ENCODE data around the gene UNKL.
A peak's percentile ranks its signal among the peaks of the same experiment; 100 is the strongest.

The UNKL gene

DNA sequence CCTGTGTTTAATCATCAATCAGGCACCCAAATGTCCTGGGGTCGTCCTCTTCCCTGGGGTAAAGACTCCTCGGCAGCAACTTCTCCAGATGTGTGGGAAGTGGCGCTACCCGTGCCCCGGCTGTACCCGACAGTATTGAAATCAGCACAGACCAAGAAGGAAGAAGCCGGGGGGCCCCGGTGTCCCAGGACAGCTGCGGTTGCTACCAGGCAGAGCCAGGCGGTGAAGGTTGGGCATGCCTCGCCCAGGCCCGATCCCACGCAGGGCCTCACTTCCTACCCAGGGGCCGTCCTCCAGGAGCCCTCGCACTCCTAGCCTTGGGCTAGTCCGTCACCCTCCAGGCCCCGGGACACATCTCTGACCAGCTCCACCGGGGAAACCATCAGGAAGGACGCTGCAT is 38.8 kb upstream of the UNKL start:
- DNase-seq (ENCODE audit: low read depth), result no peak
- no peak overlapping the region for H3K4me3 ChIP-seq (ENCODE audit: low read depth, low read length)
- TF ChIP-seq, protein P1, sequence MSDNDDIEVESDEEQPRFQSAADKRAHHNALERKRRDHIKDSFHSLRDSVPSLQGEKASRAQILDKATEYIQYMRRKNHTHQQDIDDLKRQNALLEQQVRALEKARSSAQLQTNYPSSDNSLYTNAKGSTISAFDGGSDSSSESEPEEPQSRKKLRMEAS (IDR thresholded peaks at IDR 0.05; ENCODE audit: low read depth, low read length), result no peak
- TF ChIP-seq, protein P2, sequence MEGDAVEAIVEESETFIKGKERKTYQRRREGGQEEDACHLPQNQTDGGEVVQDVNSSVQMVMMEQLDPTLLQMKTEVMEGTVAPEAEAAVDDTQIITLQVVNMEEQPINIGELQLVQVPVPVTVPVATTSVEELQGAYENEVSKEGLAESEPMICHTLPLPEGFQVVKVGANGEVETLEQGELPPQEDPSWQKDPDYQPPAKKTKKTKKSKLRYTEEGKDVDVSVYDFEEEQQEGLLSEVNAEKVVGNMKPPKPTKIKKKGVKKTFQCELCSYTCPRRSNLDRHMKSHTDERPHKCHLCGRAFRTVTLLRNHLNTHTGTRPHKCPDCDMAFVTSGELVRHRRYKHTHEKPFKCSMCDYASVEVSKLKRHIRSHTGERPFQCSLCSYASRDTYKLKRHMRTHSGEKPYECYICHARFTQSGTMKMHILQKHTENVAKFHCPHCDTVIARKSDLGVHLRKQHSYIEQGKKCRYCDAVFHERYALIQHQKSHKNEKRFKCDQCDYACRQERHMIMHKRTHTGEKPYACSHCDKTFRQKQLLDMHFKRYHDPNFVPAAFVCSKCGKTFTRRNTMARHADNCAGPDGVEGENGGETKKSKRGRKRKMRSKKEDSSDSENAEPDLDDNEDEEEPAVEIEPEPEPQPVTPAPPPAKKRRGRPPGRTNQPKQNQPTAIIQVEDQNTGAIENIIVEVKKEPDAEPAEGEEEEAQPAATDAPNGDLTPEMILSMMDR (IDR thresholded peaks at IDR 0.05; ENCODE audit: low read depth, low read length), result no peak
- TF ChIP-seq POLR2A (IDR thresholded peaks at IDR 0.05; ENCODE audit: extremely low read depth, insufficient read length) (no peak), MYC (IDR thresholded peaks at IDR 0.05; ENCODE audit: low read depth, low read length) (no peak)

DNA sequence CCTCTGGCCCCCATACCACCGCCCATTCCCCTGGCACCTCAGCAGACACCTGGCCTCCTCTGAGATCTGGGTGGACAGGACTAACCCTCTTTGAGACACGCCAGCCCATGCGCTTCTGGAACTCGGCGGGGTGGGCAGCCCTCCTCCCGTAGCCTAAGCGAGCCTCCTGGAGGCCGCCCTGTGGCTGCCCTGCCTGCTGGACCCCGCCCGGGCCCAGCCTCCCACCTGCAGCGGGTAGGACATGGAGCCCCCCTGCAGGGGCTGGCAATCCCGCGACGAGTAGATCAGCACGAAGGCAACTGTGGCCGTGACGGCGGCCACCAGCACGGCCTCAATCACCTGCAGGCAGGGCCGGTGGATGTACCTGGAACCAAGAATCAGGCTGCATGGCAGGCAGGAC is 38.0 kb upstream of the UNKL start:
- DNase-seq (ENCODE audit: low read depth), result no peak
- no peak overlapping the region for H3K4me3 ChIP-seq (ENCODE audit: low read depth, low read length)
- TF ChIP-seq, protein P2 (IDR thresholded peaks at IDR 0.05; ENCODE audit: low read depth, low read length), result no peak
- TF ChIP-seq POLR2A (IDR thresholded peaks at IDR 0.05; ENCODE audit: extremely low read depth, insufficient read length) (no peak), MYC (IDR thresholded peaks at IDR 0.05; ENCODE audit: low read depth, low read length) (no peak)
- TF ChIP-seq, protein P1 (IDR thresholded peaks at IDR 0.05; ENCODE audit: low read depth, low read length), result no peak

DNA sequence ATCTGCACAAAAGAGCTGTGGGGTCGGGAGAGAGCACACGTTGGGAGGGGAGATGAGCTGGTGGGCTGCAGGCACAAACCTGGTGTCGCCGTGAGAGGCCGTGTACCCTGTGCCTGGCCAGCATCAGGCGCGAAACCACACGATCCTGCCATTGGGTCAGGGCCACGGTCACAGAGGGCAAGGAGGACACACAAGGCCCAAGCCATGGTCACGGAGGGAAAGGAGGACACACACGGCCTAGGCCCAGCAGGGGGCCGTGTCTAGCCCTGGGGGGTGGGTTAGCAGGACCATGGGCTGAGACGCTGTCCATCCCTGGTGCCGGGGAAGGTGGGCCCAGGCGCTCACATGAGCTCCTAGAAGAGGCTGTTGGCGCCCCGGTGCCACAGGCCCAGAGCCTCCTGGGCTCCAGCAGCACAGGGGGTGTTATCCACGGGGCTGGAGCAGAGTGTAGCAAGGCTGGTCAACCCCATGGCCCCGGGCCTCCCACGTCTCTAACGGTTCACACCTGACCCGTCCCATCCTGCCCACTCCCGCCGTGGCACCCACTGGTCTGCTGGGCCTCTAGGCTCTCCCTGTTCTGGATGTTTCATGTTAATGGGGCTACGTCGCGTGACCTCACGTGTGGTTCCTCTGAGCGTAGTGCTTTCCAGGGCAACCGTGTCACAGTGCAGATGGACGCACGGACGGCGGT is 37.3 kb upstream of the UNKL start:
- no peak overlapping the region for H3K4me3 ChIP-seq (ENCODE audit: low read depth, low read length)
- DNase-seq (ENCODE audit: low read depth), result no peak
- no peak for TF ChIP-seq POLR2A (IDR thresholded peaks at IDR 0.05; ENCODE audit: extremely low read depth, insufficient read length)
- no peak for TF ChIP-seq MYC (IDR thresholded peaks at IDR 0.05; ENCODE audit: low read depth, low read length)
- TF ChIP-seq, protein P2 (IDR thresholded peaks at IDR 0.05; ENCODE audit: low read depth, low read length), result no peak

DNA sequence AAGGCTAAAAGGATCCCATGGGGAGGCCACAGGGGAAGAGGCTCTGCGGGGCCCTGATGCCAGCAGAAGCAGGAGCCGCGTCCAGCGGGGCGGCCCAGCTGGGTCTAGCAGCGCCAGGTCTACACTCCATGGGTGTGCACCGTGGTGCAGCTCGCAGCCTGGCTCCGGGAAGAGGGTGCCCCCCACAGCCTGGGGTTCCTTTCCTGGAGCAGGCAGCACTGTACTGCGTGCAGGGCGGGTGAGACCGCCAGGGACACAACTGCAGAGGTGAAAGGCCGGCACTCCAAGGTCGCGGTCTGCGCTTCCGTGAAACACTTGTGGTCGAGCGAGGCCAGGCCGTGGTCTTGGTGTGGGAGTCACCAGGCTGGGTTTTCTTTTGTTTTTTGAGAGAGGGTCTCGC is 36.3 kb upstream of the UNKL start:
- no peak for DNase-seq (ENCODE audit: low read depth)
- TF ChIP-seq, protein P2 (IDR thresholded peaks at IDR 0.05; ENCODE audit: low read depth, low read length), result no peak
- TF ChIP-seq, protein P1 (IDR thresholded peaks at IDR 0.05; ENCODE audit: low read depth, low read length), result no peak
- no peak overlapping the region for H3K4me3 ChIP-seq (ENCODE audit: low read depth, low read length)

- no peak for TF ChIP-seq MYC (IDR thresholded peaks at IDR 0.05; ENCODE audit: low read depth, low read length)
- TF ChIP-seq, protein P2 (IDR thresholded peaks at IDR 0.05; ENCODE audit: low read depth, low read length), result peak; percentile 5
- DNase-seq (ENCODE audit: low read depth), result peak; percentile 35
- H3K4me3 ChIP-seq (ENCODE audit: low read depth, low read length), result no peak overlapping the region
Measured at GRCh38 chr16:1450218-1450617, 35.7 kb upstream of the UNKL start.

GRCh38 chr16:1449201-1449788 is 34.8 kb upstream of the UNKL start:
- no peak overlapping the region for H3K4me3 ChIP-seq (ENCODE audit: low read depth, low read length)
- TF ChIP-seq MYC (IDR thresholded peaks at IDR 0.05; ENCODE audit: low read depth, low read length) (no peak), POLR2A (IDR thresholded peaks at IDR 0.05; ENCODE audit: extremely low read depth, insufficient read length) (no peak)
- TF ChIP-seq, protein P1 (IDR thresholded peaks at IDR 0.05; ENCODE audit: low read depth, low read length), result no peak
- TF ChIP-seq, protein P2 (IDR thresholded peaks at IDR 0.05; ENCODE audit: low read depth, low read length), result no peak
- DNase-seq (ENCODE audit: low read depth), result no peak

All from NB4 (cell line).